Activated T-helper 1 cell treated with Interleukin-2 at 50 U/mL for 16 hours (primary cell): ENCODE data around the gene MET.
"Not testable (repeated sequence)": the region's sequence is repeated elsewhere in the genome, so short reads cannot be mapped to it uniquely, and the experiment has no call there.

Experiments
- DNase-seq: peaks from one replicate; pipeline ENCODE4 v3.0.0-alpha.2; 2020; ENCODE audit warnings: low read depth

Gene MET

DNA sequence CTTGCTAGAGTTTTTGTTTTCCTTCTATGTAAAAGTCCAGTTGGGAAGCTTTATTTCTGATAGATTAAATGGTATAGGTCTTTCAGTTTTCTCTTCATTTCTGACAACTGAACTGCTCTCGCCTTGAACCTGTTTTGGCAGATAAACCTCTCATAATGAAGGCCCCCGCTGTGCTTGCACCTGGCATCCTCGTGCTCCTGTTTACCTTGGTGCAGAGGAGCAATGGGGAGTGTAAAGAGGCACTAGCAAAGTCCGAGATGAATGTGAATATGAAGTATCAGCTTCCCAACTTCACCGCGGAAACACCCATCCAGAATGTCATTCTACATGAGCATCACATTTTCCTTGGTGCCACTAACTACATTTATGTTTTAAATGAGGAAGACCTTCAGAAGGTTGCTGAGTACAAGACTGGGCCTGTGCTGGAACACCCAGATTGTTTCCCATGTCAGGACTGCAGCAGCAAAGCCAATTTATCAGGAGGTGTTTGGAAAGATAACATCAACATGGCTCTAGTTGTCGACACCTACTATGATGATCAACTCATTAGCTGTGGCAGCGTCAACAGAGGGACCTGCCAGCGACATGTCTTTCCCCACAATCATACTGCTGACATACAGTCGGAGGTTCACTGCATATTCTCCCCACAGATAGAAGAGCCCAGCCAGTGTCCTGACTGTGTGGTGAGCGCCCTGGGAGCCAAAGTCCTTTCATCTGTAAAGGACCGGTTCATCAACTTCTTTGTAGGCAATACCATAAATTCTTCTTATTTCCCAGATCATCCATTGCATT is 27.1 kb downstream of the MET start:
- DNase-seq = no peak

DNA sequence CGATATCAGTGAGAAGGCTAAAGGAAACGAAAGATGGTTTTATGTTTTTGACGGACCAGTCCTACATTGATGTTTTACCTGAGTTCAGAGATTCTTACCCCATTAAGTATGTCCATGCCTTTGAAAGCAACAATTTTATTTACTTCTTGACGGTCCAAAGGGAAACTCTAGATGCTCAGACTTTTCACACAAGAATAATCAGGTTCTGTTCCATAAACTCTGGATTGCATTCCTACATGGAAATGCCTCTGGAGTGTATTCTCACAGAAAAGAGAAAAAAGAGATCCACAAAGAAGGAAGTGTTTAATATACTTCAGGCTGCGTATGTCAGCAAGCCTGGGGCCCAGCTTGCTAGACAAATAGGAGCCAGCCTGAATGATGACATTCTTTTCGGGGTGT is 27.7 kb downstream of the MET start:
- no peak for DNase-seq

DNA sequence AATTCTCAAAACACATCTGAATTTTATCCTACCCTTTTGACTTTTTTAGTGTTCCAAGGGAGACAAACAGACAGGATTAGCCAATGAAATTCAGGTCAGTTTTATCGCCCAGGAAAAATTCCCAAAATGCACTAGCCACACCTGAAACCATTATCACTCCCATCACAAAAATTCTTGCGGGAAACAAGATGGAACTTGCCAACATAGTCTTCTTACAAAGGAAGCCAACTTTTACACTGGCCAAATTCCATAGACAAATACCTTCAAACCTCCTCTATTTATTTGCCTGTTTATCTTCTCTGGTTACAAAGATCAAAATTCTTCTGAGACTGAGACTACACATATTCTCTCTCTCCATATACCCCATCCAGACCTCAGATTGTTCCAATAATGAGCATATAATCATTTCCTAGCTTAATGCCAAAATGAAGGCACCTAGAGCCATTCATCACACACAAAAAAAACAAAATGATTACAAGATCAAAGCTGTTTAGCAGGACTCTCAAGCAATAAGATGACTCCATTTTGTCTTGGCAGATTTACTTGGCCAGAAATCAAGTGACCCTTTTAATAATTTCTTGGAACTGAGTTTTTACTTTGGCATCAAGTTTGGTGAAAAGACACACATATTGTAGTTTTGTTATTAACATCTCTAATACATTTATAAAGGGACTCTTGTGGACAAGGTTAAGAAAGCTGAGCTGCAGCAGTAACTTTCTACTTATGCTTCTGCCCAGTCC is 30.2 kb downstream of the MET start:
- DNase-seq = no peak

DNA sequence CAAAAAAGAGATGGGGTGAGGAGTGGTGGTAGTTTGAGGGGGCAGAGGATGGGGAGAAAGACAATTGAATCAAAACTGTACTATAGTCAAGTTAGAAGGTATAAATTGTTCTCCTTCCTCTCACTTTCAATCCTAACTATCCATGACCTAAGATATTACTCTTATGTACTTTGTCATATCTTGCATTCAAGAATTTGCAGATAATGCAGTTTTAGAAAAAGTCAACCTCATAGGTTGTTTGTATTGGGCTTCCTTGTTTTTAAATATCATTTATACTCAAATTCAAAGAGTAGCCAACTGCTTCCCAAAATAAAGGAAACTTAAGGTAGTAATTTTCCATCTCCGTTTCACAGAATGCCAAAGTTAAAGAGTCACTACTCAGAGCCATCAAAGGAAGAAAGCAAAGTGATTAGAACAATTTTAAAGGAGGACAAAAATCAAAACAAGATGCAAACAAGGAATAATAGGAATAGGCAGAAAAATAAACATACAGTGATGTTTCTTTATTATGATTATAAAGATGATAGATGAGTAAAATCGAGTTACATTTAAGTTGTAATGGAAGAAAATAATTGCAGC is 32.7 kb downstream of the MET start:
- no peak for DNase-seq

DNA sequence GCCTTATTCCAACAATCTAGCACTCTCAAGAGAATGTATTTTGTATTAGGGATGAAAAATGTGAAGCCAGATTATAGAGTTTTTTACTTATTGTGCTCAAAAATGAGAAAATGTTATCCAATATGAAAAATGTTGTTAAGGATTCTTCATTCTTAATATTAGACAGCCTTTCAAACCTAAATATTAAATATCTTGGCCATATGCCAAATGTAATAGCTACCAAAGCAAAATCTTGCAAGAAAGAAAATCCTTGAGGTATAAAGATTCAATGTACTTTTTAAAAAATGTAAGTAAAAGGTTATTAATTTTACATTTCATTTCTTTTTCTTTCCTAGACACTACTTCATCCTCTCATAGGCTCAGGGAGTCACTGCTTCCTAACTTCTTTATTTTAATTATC is 33.4 kb downstream of the MET start:
- DNase-seq = no peak

- no peak for DNase-seq
These were observed 34.7 kb downstream of the MET start for GRCh38 chr7:116706668-116707126.

DNA sequence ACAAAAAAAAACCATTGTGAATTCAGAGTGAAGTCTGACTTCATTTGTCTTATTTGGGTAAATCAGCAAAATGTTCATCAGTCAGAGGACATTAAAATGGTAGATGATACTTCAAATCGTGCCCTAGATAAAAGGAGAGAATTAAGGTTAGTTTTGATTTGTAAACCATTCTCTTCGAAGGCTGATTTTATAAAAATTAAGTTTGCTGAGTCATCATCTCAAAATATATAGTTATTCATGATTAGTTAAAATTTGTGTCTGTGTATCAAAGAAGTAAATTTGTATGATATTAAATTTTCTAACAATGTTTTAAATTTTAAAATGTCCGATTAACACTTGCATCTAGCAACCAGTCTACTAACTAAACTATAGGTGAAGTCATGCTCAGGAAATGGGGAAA is 35.3 kb downstream of the MET start:
- DNase-seq = no peak

DNA sequence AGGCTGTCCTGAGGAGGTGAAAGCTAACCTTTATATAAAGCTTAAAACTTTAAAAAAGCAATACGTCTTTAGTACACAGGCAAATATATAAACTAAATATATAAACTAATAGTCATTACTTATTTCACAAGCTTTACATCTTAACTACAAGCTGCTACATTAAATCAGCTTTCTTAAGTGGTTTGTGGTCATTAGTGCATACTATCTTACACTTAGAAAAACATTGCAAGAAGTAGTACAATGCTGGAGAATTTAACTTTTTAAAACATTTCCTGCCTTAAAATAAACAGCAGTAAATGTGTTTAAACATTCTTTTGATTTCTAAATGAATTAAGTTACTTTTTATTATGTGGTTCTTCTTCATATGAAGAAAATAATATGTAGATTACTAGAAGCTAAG is 36.3 kb downstream of the MET start:
- DNase-seq = no peak

DNA sequence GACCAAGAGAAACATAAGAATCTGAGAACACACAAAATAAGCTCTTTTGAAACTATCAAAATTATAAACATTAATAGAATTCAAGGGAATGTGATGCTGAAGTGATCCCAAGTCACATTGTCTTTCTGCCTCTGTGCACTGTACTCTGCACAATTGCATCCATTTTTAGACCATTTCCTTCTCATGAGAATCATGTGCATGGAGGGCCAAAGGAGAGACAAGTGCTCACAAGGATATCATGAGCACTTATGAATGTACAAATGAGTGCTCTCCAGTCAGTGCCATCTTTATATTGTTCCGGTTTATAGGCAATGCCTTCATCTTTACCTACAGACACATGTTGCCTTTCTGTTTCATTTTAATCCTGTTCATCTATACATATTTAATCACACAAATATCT is 36.9 kb downstream of the MET start:
- DNase-seq = no peak

DNA sequence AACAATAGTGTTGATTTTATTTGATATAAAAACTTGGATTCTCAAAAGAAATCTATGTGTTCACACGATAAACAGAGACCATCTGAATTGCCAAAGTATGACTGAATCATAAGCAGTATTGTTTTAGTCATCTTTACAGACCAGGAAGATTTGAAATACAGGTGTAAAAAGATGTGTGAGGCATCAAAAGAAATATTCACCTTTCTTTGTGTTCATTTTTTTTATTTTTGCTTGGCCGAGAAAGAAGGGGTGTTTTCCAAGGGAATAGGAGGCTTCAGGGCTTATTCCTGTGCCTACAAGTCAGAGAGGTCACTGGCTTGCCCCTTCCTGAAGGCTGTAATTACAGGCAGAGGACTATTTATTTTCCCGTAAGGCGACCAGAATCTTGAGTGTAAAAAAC is 37.3 kb downstream of the MET start:
- DNase-seq = no peak

DNA sequence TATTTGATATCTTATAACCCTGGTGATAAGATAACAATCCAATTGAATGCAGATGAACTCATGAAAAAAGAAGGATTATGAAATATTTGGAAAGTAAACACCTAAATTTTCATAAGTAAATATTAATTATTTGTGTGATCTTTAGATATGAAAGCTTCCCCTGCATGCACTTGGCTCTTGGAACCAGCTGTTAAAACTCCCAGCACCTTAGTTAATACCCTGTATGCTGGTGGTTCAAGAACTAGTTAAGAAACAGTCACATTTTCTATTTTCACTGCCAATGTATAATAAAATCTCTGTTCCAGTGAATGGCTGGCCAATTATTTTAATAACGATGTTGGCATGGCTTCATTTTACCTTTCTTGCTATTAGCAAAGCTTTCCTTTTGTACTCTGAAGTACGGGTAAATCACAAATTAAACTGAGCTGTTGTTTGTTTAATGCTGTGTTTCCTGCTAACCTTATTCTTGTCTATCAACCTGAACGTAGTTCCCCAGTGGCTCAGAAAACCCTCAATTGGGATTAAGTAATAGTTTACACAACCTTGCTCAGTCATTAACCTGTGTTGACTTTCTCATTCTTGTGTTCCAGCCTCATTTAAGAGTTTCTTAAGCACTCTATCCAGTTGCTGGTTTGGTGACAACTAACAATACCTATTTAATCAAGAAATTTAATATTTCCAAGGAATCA is 38.9 kb downstream of the MET start:
- no peak for DNase-seq

DNA sequence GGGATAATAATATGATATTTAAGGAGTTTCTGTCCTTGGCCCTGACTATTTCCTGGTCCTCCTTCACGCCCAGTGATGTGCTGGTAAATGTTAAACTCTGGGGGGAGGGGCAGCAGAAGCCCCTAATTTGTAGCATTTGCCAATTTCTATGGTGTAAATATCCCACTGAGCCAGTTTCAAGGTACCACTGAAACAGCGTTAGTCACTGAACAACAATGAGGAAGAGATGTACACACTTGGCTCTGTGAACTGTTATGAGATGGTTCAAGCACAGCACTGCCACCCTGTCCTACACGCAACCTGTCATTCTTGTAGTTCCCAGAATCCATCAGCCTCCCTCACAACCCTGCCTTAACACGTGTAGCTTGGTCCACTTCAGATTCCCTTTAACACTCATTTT is 39.8 kb downstream of the MET start:
- DNase-seq = no peak

DNA sequence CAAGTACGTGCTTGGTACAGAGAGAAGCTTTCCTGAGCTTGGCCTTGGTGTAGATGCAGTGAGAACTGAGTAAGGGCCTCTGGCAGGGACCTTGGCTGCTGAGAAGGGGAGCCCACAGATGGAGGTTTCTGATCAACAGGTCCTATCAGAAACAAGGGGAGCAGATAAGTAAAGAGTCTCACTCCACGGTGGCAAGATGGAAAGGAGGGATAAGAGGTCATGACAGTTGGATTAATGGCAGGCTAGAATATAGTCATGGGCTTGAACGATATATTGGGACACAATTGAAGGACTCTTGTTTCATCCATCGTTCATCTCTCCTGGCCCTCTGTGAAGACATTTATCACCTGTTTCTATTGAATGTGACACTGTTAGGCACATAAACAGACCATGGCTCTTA is 41.5 kb downstream of the MET start:
- DNase-seq = no peak

- no peak for DNase-seq
These were observed 41.9 kb downstream of the MET start for GRCh38 chr7:116713918-116714317.

DNA sequence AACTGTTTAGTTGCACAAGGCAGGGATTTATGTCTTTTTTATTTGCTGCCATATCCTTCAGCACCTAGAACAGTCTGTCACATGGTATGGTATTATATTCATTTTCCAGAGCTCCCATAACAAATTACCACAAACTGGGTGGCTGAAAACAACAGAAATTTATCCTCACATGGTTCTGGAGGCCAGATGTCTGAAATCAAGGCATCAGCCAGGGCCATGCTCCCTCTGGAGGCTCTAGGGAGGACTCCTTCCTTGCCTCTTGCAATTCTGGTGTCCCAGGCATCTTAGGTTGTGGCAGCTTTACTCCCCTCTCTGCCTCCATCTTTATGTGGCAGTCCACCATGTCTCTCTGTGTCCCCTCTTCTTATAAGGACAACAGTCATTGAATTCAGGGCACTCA is 43.1 kb downstream of the MET start:
- DNase-seq = no peak

DNA sequence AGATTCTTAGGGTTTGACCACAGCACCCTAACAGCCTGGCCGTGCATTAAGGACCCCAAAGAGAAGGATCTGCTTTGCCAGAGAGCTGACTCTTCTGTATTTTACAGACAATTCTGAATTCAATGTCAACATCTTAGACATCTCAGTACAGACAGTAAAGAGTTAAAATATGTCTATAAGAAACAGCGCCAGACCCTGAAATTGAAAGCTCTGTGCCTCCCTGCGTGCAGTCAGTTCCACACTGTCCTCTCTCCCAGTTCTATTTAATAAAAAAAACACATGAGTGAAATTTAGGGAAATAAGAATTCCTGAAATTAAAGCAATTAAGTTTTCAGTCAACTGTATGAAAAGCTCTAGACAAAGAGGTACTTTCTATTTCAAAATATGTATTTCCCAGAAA is 45.1 kb downstream of the MET start:
- no peak for DNase-seq

GRCh38 chr7:116723959-116724529 is 52.0 kb downstream of the MET start:
- DNase-seq = not testable (repeated sequence)

DNA sequence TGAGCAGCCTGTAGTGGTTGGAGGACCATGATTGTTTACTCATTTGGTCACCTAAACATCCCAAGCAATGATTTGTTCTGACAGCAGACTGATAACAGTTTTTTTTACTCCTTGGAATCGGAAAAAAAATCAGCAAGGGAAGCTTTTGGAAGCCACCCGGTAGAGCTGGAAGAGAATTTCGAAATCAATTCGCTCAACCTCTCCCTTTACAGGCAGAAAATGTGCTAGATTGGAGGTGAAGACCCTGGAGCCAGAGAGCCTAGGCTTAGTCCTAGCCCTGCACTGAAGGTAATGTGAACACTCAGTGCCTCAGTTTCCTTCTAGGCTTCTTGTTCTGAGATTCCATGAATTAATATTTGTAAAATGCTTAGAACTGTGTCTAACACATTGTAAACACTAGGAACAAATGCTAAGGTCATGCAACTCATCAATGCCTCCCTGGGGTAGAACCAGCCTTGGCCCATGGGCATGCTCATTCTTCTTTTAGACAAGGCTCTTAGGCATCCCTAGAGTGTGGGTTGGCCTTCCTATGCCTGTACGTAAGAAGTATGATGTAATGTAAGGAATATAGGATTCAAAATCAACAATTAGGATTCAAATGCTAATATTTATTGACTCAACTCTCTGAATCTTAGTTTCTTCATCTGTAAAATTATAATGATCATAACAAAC is 52.7 kb downstream of the MET start:
- no peak for DNase-seq

GRCh38 chr7:116726149-116726548 is 54.2 kb downstream of the MET start:
- no peak for DNase-seq

DNA sequence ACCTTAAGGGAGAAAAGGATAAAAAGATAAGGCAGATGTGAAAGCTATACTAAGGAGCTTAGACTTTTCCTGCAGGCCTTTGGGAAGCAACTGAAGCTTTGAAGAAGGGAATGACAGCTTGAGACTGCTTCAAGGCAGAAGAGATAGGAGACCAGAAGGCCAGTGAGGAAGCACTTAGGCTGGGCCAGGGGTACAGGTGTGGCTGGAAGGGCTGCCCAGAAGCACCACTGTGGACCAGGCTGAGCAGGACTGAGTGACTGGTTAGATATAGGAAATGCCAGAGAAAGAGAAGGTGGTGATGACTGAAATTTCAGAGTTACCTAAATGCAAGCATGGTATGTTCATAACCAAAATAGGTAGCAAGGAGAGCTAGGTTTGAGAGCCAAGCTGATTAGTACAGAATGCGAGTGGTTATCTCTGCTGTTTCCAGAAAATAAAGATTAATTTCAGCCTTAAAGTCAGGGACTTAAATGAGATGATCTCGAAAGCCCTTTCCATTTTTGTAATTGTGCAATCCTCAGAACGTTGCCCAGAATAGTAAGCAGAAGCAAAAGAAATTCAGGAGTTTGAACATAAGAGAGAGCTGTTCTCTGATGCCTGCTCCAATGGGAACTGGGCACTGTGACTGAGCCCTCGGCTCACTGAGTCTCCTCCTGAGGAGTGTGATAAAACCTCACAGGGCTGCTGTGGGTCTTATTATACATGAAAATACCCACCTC is 54.9 kb downstream of the MET start:
- no peak for DNase-seq

DNA sequence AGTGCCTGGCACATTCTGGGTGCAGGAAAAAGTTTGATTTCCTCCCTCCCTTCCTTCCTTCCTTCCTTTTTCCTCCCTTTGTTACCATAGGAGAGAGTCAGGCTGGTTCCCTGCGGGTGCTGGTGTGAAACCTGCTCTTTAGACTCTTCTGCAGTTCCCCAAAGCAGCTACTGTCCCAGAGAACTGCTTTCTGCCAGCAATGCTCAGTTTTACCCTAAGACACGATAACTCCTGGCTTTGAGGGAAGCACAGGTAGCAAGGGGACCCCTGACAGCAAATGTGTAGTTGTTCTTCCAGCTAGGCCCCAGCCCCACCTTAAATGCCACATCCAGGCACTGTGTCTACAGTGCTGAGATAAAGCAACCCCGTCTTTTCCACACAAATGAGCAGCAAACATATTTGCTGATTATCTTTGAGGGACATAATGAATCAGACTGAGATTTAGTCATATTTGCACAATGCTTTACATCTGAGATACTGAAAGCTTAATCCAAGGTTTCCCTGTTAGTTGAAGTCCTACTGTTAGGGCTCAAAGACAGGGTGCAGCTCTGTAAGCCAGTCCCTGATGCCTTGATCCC is 55.5 kb downstream of the MET start:
- DNase-seq = no peak
